Measurements from ENCODE around the gene ATAD5. TPM values are rescaled to one million over a fixed set of nuclear protein-coding genes. Genes with fewer than 3 reads are reported as not detected.
A peak's percentile ranks its signal among the peaks of the same experiment; 100 is the strongest.

ATAD5 gene
- total and polyA plus RNA-seq, 12 donors, result 0.14 to 1.4 (median 0.44) TPM

DNA sequence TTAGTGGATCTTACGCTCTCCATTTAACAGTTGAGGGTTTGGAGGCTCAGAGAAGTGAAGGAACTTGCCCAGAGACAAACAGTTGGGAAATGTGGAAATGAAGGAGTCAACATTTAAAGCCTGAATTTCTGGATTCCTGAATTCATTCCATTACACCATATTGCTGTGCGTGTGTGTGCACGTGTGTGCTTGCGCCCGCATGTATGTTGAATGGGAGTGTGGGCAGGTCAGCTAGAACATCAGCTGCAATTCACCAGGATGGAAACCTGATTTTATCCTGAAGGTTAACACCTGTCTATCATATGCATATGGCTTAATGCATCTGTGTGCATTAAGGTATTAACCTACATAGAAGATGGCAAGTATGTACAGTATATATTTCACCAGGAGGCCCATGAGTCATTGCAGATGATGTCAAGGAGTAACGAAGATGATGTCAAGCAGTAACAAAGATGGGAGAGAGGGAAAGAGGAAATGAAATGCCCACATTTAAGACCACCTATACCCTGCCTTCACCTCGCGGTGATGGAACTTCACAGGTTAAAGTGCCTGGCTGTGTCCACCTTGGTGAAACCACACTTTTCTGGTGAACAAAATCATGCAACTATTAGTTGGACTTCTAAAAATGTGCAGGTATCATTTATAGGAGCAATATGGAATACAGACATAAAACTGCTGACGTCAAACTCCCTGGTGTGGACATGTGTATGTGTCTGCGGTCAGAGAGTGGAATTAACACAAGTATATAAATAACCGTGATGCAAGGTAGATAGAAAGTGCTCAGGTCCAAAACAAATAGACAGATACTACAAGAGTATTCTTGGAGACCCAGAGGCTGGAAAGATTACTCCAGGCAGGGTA is 89.1 kb downstream of the ATAD5 start:
- DNase-seq (no peak), ATAC-seq (no peak)
- TF ChIP-seq, protein P1, sequence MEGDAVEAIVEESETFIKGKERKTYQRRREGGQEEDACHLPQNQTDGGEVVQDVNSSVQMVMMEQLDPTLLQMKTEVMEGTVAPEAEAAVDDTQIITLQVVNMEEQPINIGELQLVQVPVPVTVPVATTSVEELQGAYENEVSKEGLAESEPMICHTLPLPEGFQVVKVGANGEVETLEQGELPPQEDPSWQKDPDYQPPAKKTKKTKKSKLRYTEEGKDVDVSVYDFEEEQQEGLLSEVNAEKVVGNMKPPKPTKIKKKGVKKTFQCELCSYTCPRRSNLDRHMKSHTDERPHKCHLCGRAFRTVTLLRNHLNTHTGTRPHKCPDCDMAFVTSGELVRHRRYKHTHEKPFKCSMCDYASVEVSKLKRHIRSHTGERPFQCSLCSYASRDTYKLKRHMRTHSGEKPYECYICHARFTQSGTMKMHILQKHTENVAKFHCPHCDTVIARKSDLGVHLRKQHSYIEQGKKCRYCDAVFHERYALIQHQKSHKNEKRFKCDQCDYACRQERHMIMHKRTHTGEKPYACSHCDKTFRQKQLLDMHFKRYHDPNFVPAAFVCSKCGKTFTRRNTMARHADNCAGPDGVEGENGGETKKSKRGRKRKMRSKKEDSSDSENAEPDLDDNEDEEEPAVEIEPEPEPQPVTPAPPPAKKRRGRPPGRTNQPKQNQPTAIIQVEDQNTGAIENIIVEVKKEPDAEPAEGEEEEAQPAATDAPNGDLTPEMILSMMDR (IDR thresholded peaks at IDR 0.05), result no peak
- Histone ChIP-seq H3K9me3 (no peaks in the 10 kb centered on the region), H3K4me3 (peak overlapping the region in 7 of 10 donors; percentile 47 to 65 (median 55)), H3K36me3 (peaks cover 0 to 1% (median 0%) of the 10 kb centered on the region in 9 donors), H3K27me3 (peaks cover 3 to 52% (median 37%) of the 10 kb centered on the region in 7 donors), H3K4me1 (peaks cover 0 to 26% (median 15%) of the 10 kb centered on the region in 9 donors), H3K27ac (peak overlapping the region in 8 of 10 donors; percentile 15 to 87 (median 72))
- intact Hi-C loops (cut with DNase I), result no loop called here
- whole genome bisulfite sequencing, 2 donors, result 81 to 84% methylated on average over 11 of the region's 11 CpGs

DNA sequence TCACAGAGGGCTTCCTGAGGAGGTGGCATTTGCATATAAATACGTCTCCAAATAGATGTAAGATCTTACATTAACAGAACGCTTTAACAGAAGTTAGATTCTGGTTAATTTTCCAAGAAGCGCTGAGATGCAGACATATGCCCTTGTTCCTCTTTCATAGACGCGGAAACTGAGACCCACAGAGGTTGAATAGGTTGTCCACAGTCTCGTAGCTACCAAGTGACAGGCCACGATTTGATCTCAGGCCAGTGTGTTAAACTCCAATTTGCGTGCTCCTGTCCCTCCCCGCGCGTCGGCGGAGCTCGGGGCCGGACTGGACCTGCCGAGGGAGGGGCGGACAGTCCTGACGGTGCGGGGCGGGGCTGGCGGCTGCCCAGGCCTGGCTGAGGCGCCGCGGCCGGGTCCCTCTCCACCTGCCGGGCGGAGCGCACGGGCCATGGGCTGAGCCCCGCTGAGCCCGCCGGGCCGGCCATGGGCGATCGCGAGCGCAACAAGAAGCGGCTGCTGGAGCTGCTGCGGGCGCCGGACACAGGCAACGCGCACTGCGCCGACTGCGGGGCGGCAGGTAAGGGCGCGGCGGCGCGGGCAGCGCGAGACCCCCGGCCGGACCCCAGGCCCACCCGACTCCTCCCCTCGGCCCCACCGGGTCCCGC is 89.9 kb downstream of the ATAD5 start, which contains the start of gene ADAP2:
Gene ADAP2 (plus strand): TSS at position 402 of the 653 bp plus-strand sequence. CDS start 70 bp downstream, at position 472.
- Histone ChIP-seq H3K36me3 (peaks cover 0 to 9% (median 0%) of the 10 kb centered on the region in 9 donors), H3K27ac (peak within 1 kb of the TSS in 9 of 10 donors; percentile 34 to 87 (median 71)), H3K9me3 (no peaks in the 10 kb centered on the region), H3K4me1 (peaks cover 0 to 28% (median 15%) of the 10 kb centered on the region in 9 donors), H3K4me3 (peak within 1 kb of the TSS; percentile 38 to 65 (median 56)), H3K27me3 (peaks cover 3 to 52% (median 37%) of the 10 kb centered on the region in 7 donors)
- WGBS, 2 donors, result 4 to 5% methylated on average over 53 to 59 of the region's 60 CpGs
- intact Hi-C loops (cut with DNase I), result no loop called here
- DNase-seq, result peak; percentile 57 to 73
- TF ChIP-seq, protein P1 (IDR thresholded peaks at IDR 0.05), result no peak
- peak; percentile 74 to 89 (median 82) for ATAC-seq

DNA sequence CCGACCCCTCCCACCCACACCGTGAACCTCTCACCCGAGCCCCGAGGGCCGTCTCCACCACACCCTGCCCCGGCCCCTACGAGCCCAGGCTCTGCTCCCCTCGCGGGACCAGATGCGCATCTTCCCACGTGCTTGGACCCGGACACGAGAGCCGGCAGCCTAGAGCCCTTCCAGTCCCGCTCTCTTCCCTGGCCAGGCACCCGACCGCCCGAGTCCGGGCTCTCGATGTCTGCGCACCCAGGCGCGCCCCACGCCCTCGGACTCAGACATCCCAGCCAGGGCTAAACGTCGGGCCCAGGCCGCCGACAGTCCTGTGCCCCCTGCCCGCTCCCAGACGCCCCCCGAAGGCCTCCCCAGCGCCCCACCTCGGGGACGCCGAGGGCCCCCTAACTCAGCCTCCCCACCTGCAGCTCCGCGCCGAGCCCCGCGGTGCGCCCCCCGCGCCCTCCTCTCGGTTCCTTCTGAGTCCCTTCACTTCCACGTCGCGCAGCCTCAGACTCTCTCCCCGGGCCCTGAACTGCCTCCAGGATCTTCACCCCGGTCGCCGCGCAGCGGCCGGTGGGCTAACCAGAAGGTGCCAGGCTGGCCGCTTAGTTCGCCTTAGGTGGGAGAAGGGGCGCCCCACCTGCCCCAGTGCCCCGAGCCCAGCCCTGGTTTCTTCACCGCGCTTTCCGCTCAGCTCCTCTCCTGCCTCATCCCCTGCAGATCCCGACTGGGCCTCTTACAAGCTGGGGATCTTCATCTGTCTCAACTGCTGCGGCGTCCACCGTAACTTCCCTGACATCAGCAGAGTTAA is 90.7 kb downstream of the ATAD5 start:
- Histone ChIP-seq H3K4me3 (peak overlapping the region; percentile 38 to 65 (median 56)), H3K4me1 (peaks cover 0 to 28% (median 15%) of the 10 kb centered on the region in 9 donors), H3K27me3 (peaks cover 3 to 52% (median 37%) of the 10 kb centered on the region in 7 donors), H3K9me3 (no peaks in the 10 kb centered on the region), H3K27ac (peak overlapping the region in 9 of 10 donors; percentile 34 to 87 (median 71)), H3K36me3 (peaks cover 0 to 11% (median 0%) of the 10 kb centered on the region in 9 donors)
- DNase-seq (peak; percentile 8 to 23), ATAC-seq (peak in 7 of 8 donors; percentile 17 to 62 (median 30))
- TF ChIP-seq, protein P1 (IDR thresholded peaks at IDR 0.05), result no peak
- intact Hi-C loops (cut with DNase I), result no loop called here
- WGBS, 2 donors, result 3% methylated on average over 65 to 66 of the region's 66 CpGs

All from heart right ventricle (tissue), 16 donors.